Eye (tissue), 1 donor: ENCODE results near the gene MOCOS.
A peak's percentile ranks its signal among the peaks of the same experiment; 100 is the strongest.

Experiments
- DNase-seq: peaks from one replicate; pipeline ENCODE4 v3.0.0-alpha.2; 2015

MOCOS gene

DNA sequence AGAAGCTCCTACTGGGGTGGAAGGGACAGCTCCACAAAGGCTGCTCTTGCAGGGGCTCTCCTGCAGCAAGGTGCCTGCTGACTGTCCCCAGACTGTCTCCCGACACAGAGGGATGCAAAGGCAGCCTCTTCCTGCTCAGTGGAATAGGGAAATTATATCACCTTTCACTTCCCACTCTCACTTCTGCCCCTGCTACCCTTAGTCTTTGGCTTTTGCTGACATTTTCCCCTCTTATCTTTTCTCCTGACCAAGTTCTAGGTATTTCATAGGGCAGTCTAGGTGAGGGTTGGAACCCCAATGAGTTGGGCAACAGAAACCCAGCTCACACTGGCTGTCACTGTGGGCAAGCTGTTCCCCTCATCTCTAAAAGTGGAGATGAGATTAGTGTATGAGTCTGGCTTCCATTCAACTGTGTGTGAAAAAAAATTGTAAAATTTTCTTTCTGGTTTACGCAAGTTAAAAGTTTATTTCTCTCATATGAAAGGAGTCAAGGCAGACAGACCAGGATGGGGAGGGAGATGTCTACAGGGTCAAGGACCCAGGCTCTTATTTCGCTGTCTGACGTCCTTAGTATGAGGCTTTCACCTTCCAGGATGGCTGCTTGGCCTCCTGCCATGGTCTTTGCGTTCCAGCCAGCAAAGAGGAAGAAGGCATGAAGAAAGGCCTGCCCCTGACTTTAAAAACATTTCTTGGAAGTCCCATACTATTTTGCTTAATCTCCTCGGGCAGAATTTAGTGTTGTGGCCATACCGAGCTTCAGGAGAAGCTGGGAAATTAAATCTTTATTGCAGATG lies 7.5 kb upstream of the MOCOS start:
- DNase-seq, result no peak

DNA sequence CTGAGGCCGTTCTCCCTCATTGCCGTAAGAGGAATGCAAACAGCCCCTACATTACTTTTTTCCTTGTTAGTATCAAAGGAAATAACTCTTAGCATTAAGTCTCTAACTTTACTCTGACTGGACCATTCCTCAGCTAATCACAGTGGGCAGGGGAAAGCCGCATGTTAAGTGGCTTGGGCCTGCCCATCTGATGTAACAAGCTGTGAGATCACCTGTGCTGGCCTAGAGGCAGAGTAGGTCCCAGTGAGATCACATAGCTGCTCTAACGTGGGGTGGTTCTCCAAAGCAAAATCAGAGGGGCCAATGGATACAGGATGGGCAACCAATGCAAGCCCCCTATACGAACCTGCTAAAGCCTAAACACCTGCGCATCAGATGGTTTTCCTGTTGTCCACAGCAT lies 5.9 kb upstream of the MOCOS start:
- DNase-seq, result no peak

DNA sequence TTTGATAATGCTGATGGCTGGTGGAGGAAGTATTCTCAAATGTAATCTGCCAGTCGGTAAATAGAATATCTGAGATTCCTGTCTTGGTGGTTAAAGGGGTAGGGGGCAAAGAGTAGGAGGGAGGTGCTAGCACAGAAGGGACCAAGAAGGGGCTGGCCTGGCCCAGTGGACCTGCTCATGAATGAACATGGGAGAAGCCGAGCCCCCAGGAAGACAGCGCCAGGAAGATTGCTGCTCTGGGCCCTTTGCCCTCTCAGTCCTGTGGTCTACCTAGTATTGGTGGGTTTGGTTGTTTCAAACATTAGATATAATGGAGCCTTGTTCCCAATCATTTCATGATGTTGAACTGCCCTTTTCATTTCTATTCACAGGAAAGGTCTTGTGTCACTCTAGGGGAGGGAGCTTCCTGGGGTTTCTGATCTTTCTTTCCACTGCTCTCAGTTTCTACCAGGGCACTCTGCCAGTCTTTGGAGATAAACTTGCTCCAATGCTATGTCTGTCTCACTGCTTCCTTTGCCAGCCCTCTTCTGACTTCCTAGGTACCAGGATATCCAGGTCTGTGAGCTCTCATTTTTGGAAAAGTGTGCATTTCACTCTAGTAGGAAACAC lies 5.3 kb upstream of the MOCOS start:
- DNase-seq, result no peak

DNA sequence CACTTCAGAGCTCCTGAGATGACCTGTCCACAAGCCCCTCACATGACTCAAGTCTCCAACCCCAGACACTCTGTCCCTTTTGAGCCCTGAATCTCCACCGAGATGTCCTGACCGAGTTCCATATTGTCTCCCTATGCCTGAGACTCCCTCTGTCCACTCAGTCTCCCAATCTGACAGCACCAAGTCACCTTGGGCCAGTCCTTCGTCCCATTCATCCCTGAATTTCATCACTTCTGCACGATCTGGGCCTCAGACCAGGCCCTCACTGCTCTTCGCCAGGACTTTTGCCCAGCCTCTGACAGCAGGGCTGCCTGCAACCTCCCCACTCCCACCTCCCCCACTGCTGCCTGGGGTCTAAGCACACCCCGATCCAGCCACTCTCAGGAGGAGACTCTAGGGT lies 4.3 kb upstream of the MOCOS start:
- no peak for DNase-seq

DNA sequence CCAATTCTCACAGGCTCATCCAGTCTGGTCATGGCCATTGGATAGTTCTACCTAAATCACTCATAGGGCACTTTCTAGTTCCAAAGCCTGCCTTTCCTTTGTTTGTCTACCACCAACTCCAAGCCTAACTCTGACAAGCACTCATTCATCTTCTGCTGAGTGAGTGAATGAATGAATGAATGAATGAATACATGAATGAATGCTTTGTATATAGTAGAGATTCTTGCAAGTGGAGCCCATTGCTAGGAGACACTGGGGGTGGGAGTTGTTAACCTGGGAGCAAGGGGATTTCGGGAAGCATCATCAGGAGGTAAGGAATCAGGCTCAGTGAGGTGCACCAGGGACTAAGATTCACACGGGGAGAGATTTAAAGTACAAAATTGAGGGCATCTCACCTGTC lies 3.3 kb upstream of the MOCOS start:
- DNase-seq, result no peak

DNA sequence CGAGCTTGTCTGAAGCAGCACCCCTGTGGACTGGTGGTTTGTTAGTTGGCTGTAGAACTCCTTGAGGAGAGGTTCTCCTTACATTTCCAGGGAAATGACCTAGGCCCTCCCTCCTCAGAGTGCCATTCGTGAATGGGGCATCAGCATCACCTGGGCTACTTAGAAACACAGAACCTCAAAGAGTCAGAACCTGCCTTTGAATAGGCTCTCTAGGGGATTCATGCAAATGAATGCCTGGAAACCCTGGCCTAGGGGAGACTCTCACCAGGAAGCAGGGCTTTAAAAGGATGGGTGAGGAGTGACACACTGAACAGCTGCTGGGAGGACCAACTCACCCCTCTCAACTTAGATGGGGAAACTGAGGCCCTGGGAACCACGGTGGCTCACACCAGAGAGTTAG lies 2.1 kb upstream of the MOCOS start:
- no peak for DNase-seq

DNA sequence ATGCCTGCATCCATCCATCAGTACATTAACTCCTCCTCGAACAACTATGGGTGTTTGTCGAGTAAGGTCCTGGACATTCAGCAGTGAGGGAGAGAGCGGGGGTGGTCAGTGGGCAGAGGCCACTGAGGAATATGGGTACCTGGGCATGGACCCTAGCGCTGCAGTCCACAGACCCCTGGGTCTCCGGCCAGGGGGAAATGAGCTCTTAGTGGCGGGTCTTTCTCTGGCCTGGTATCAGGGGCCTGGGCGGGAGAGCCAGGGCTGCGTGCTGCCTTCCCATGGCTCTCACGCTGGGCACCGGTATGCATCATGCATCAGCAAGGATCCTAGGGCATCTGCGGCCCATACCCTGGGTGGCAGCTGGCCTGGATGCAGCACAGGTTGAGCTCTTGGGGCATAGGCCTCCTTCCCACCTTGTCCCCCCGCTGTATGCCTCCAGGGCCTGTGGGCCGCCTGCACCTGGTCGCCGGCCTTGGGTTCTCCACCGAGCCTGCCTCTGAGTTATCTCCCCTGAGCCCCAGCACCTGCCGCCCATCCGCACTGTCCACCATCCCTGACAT lies 1.3 kb upstream of the MOCOS start:
- DNase-seq, result no peak

DNA sequence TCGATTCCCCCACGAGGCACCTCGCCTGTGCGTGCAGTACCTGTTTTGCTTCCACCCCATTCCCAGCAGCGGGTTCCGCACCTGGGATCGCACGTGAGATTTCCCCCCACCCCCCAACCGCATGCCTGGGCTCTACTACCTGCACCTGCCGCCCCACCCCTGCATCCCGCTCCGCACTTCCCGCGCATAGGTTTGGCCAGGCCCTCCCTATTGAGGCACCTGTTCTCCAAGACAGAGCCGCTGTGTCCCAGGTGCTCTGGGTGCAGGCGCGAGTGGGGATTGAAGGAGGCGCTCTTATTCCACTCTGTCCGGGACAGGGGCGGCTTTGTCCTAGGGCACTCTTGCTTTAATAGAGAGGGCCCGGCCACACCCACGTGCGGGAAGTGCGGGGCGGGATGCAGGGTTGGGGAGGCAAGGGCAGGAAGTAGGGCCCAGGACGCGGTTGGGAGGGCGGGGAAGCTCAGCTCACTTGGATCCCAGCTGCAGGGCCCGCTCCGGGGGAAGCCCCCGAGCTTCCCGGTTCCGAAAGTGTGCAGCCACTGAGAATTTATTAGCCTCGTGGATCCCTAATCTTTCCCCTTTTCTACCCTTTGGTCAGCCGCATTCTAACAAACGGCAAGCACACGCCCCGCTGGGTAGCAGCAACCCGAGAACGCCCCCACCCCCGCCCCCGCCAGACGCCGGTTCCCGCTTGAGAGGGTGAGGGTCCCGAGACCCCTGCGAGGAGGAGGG lies 670 bp upstream of the MOCOS start:
- DNase-seq, result peak; percentile 37

DNA sequence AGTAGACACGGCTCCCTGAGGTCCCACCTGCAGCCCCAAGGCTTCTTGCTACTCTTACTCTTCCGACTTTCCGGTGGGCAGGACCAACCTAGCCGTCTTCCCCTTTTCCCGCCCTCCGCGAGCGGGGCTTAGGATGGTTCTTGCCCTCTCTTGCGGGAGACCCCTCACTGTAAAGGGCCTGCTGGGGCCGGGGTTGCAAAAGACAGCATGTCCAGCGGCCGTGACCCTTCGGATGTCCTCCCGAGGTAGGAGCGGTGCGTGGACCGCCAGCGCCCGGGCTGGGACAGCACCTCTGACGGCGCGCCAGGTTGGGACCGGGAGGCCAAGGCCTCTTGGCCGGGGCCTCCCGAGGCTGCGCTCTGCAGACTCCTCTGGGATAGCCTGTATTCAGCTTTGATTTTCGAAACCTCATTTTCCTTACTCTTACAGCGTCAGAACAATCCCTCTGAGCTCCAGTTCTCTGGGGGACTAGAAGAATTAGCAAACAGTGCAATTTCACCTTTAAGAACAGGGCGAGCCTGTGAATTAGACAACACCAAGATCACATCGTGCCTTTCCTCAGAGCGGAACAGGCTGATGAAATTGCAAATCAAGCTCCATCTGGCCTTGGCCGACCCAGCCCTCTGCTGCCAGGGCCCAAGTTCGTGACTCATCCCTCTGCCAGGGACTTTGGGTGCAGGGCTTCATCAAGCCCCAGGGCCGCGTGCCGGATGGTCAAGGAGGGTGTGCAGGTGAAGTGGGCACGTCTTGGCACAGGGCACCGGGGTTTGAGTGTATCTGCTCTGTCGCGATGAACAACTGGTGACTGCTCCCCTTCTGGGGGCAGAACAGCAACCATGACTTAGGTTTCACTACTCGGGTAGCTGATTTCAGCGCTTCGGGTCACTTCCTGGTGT lies 777 bp downstream of the MOCOS start:
- no peak for DNase-seq

DNA sequence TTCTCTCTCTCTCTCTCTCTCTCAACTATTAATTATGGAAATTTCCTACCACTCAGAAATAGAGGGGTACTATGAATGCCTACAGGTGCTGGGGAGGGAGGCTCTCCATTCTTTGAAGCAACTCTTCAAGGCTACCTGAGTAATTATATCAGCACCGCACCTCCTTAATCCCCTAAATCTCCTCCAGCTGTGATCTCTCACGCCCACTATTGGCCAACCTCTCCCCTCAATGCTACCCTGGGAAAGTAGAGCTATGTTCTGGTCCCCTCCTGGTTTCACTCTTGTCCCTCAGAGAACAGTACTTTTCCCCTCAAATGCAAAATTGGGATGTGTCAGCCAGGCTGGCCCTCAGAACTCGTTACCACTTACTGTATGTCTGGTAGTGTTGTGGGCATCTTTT lies 1.6 kb downstream of the MOCOS start:
- DNase-seq, result no peak

DNA sequence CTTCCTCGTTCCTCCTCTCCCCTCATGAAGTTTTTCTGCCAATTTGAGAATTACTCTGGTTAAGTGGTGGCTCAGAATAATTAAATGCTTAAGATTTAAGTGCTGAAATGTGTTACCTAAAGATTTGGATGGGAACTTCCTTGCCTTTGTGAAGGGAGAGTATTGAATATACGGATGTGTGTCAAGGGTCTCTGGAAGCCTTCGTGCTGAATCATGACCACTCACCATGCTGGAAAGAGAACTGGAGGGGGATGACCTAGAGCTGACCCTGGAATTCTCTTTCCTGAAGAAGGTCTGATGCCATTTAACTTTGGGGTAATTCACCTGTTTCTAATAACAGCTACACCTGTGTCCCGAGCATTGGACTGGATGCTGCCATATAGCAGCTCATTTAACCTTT lies 2.2 kb downstream of the MOCOS start:
- no peak for DNase-seq

DNA sequence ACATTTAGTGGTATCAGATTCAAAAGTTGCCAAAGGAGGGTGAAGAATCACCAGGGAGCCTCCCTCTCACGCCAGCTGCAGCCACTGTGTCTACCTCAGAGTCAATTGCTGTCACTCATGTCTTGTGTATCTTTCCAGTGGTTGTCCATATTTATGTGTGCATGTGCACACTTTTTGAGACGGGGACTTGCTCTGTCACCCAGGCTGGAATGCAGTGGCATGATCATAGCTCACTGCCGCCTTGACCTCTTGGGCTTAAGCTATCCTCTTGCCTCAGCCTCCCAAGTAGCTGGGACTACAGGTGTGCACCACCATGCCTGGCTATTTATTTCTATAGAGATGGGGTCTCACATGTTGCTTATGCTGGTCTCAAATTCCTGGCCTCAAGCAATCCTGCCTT lies 4.0 kb downstream of the MOCOS start:
- no peak for DNase-seq

DNA sequence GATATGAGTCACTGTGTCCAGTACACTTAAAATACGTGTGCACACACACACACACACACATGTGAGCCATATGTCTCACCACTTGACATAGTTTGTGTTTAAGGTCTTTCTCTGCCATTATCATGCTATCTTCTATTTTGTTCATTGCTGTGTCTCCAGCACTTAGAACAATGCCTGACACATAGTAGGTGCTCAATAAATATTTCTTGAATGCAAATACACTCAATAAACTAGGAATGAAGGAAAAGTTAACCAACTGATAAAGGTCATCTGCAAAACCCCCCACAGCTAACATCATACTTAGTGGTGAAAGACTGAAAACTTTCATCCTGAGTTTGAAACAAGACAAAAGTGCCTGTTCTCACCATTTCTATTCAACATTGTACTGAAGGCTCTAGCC lies 4.4 kb downstream of the MOCOS start:
- no peak for DNase-seq

DNA sequence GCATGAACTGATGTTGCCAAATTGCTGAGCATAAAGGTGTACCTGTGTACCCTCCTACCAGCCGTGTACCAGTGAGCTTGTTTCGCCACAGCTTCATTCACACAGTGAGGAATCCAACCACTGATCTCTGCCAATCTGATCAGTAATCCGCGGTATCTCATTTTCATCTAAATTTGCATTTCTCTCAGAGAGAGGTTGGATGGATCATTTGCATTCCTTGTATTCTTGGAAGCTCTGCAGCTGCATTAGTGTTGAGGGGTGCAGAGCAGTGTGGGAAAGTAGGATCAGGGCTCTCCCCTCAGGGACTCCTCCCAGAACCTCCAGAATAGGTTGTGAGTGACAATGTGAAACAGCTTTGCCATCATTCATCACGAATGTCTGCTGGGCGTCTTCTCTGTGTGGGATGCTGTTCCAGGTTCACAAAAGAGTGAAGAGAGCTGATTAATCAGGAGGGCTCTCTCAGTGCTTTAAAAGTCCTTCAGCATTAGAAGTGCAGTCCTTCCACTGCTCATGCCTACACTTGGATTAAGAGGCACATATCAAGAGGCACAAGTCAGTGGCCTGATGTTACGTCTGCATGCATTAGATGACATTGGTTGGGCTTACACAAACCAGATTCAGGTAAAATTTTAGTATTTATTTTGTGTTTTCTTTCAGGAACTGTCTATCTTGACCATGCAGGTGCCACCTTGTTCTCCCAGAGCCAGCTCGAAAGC lies 7.5 kb downstream of the MOCOS start:
- no peak for DNase-seq

DNA sequence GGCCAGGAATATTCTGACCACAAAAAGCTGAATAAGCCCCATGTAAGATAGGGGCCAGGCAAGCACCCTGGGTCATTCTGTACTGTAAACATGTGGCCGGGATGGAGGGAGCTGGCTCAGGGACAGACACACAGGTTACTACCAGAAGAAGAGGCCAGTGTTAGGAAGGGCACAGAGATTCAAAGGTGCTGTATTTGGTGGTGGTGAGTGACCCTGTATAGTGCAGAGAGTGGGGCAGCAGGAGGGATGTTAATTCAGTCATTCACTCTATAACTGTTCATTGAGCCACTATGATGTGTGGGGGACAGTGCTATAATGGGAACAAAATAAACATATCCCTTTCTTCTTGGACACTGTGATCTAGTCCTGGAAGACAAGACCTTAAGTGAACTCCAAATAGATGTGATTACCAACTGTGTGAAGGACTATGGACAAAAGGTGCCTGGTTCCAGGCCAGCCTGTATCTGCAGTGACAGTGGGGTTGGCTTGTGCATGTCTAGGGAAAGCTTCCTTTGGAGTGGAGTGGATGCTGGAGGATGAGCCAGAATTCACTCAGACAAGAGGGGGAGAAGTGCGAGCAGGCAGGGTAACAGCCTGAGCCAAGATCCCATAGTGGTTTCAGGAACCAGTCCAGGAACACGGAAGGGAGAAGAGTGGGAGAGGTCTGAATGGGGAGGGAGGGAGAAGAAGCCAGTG lies 8.3 kb downstream of the MOCOS start:
- DNase-seq, result no peak

DNA sequence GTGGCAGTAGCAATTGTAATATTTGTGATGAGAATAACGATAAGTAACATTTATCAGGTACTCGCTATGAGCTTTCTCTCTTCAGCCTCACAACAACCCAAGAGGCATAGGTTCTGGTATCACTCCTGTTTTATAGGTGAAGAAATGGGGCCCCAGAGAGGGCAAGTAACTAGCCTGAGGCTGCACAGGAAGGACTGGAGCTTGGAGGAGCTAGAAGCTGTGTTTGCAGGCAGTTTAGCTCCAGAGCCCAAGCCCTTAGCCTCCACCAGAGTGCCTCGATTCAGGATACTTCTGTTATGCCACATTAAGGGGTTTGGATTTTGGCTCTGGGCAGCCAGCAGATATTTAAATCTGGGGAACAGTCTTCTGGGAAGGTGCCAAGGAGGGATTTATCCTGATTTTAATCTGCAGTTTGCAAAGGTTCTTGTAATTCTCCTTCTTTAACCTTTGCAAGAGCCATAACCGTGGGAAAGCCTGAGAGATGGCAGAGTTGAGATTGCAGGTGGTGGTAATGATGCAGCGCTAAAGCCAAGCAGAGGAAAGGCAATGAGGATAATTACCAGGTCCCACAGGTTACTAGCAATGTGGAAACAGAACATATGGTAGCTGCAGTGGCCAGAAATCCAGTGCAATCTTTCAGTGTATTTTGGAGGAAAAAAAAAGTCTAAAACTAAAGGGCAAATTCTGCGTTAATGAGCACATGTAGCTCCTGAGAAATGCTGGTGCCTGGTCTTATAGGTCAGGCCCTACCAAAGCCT lies 9.1 kb downstream of the MOCOS start:
- no peak for DNase-seq

DNA sequence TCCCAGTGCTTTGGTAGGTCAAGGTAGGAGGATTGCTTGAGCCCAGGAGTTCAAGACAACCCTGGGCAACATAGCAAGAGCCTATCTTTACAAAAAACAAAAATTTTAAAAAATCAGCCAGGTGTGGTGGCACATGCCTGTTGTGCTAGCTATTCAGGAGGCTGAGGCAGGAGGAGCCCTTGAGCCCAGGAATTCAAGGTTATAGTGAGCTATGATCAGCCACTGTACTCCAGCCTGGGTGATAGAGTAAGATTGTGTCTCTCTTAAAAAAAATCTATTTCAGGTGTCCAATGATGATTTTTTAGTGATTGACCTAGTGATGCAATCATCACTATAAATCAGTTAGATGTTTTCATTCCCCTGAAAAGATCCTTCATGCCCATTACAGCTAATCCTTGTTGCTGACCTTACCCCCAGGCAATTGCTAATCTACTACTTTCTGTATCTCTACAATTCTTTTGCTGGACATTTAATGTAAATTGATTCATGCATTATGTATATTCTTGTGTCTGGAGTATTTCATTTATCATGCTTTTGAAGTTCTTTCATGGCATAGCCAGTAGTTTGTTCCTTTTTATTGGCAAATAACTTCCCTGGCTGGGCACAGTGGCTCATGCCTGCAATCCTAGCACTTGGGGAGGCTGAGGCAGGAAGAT lies 10.3 kb downstream of the MOCOS start:
- DNase-seq, result no peak

DNA sequence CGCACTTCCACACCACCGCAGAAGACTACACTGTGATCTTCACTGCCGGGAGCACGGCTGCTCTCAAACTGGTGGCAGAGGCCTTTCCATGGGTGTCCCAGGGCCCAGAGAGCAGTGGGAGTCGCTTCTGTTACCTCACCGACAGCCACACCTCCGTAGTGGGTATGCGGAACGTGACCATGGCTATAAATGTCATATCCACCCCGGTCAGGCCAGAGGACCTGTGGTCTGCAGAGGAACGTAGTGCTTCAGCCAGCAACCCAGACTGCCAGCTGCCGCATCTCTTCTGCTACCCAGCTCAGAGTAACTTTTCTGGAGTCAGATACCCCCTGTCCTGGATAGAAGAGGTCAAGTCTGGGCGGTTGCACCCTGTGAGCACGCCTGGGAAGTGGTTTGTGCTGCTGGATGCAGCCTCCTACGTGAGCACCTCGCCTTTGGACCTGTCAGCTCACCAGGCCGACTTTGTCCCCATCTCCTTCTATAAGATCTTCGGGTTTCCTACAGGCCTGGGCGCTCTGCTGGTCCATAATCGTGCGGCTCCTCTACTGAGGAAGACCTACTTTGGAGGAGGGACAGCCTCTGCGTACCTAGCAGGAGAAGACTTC lies 12.5 kb downstream of the MOCOS start:
- DNase-seq, result no peak

DNA sequence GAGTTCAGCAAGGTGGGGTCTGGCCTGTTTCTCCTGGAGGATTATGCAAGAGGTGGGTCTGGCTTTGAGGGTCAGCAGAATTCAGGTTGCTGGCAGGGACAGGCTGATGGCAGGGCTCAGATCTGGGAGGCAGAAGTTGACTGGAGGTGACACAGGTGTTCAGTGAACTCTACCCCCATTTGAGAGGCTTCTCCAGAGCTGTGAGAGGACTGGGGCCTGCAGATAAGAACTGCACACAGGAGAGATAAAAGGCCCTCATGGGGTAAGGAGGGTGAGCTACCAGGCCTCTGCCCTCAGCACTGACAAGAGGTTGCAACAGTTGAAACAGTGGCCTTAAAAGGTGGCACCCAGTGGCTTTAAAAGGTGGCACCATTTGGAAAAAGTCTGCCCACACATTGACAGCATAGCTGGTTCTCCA lies 13.1 kb downstream of the MOCOS start:
- DNase-seq, result no peak

DNA sequence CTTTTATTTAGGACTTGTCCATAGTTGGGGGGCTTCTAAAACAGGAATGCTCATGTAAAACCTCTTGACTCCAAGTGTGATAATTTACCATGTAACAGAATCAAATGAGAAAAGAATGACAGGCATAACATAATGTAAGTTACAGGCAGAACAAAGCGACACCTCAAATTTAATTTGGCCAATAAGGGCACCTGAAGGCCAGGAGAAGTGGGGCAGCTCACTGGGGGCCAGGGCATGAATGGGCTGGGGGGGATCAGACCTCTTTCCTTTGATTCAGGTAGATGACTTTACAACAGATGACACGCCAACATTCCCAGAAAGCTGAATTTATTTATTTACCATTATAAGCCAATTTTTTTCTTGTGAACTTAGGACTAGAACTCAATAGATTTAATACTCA lies 14.5 kb downstream of the MOCOS start:
- DNase-seq, result no peak
